ENCODE measurements around the gene ABCA4.

DNA sequence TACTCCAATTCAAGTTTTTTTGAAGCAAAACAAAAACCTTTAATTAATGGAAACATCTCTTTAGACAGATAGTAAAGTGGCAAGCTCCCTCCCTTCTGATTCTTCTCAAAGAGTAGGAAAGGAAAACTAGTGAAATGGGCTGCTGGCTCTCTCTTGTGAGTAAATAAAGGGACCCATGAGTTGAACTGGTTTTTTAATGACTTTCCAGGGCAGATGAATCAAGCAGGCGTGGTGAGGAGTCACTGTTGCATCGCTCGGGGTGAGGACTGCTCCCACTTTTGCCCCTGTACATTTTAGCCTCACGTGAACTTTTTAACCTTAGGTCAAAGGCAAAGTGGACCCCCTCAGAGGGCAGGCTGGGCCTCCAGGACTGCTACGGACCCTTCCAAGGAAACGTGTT lies 64.8 kb downstream of the ABCA4 start:
- TF ChIP-seq, protein P1, sequence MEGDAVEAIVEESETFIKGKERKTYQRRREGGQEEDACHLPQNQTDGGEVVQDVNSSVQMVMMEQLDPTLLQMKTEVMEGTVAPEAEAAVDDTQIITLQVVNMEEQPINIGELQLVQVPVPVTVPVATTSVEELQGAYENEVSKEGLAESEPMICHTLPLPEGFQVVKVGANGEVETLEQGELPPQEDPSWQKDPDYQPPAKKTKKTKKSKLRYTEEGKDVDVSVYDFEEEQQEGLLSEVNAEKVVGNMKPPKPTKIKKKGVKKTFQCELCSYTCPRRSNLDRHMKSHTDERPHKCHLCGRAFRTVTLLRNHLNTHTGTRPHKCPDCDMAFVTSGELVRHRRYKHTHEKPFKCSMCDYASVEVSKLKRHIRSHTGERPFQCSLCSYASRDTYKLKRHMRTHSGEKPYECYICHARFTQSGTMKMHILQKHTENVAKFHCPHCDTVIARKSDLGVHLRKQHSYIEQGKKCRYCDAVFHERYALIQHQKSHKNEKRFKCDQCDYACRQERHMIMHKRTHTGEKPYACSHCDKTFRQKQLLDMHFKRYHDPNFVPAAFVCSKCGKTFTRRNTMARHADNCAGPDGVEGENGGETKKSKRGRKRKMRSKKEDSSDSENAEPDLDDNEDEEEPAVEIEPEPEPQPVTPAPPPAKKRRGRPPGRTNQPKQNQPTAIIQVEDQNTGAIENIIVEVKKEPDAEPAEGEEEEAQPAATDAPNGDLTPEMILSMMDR (IDR thresholded peaks at IDR 0.05) = no peak
- no peak for TF ChIP-seq POLR2A (IDR thresholded peaks at IDR 0.05)

Data from Peyer's patch (tissue), 4 donors.